HFF-Myc (cell line): ENCODE results near the gene TMSB15B.
"Not testable (repeated sequence)": the region's sequence is repeated elsewhere in the genome, so short reads cannot be mapped to it uniquely, and the experiment has no call there.

Experiments used
- DNase-seq: peaks from one replicate; pipeline ENCODE4 v3.0.0-alpha.2; 2011; ENCODE audit warnings: low read depth; ENCODE audit errors: extremely low read depth
- H3K4me3 ChIP-seq: replicated peaks from 2 replicates; pipeline ENCODE4 v1.5.1; 2011; ENCODE audit warnings: low read depth, mild to moderate bottlenecking, control low read depth, low read length
- CTCF ChIP-seq: IDR thresholded peaks from 2 replicates; pipeline ENCODE4 v1.5.1; 2012; ENCODE audit warnings: mild to moderate bottlenecking, low read depth, low read length, control low read depth; ENCODE audit errors: missing control alignments

Gene TMSB15B

GRCh38 chrX:103999234-103999633, 36.8 kb downstream of the TMSB15B start:
- DNase-seq: no peak
- TF ChIP-seq CTCF: no peak
- H3K4me3 ChIP-seq: no peak overlapping the region

GRCh38 chrX:104008831-104009230, 46.4 kb downstream of the TMSB15B start:
- no peak for DNase-seq
- no peak for TF ChIP-seq CTCF

GRCh38 chrX:104013158-104013557, 50.7 kb downstream of the TMSB15B start:
- TF ChIP-seq CTCF: no peak
- H3K4me3 ChIP-seq: no peak overlapping the region
- no peak for DNase-seq

More at GRCh38 chrX:104008831-104009230, 46.4 kb downstream of the TMSB15B start:
- H3K4me3 ChIP-seq: no peak overlapping the region

- no peak for DNase-seq
- no peak for TF ChIP-seq CTCF
- no peak within 1 kb of the TSS for H3K4me3 ChIP-seq
Observed at GRCh38 chrX:104013606-104014005, 51.2 kb downstream of the TMSB15B start, which contains the start of gene H2BW1. Gene H2BW1, minus strand, starts transcription at chrX:104013708. Its CDS starts 132 bp downstream, at chrX:104013576.

GRCh38 chrX:104015576-104015975, 53.1 kb downstream of the TMSB15B start:
- not testable (repeated sequence) for H3K4me3 ChIP-seq, DNase-seq
